ENCODE measurements around the gene FBXO45. TPM values are rescaled to one million over a fixed set of nuclear protein-coding genes. Genes with fewer than 3 reads are reported as not detected.

Gene FBXO45
- total RNA-seq, 1 experiment from 2014 or later = 23.2 TPM

DNA sequence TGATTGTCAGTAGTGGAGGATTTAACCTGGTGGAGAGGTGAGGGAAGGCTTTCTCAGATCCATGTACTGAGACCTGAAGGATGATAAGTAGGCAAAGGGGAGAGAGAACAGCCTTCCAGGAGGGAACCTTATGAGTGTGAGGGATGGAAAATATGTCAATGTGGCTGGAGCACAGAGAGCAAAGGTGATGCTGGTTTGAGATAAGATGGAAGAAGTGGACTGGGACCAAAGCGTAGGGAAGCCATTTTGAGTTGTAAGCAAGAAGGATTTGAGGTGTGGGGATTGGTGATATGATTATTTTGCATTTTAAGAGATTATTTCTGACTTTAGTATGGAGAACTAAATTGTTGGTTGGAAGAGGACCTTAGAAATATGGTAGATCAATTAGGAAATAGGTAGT lies 3.9 kb downstream of the FBXO45 start:
- ChIA-PET CTCF (interaction anchor here (1.3 kb wide), 1 partner anchor 37 kb away, joined by 3 read pairs; no protein-coding TSS in a partner anchor), RAD21 (ENCODE audit: low non-redundant PET in 1 of 2, low total read pairs in 2 of 2, uncharacterized antibody in 2 of 2, unreplicated experiment in 2 of 2) (no interaction called here), POLR2A (no interaction called here)
- TF ChIP-seq MAX (IDR thresholded peaks at IDR 0.05) (no peak), ELF1 (IDR thresholded peaks at IDR 0.05; ENCODE audit: borderline replicate concordance, low read depth) (no peak), REST (IDR thresholded peaks at IDR 0.05; ENCODE audit: low read depth) (no peak), FOSL1 (IDR thresholded peaks at IDR 0.05; ENCODE audit: low read depth) (no peak), EZH2phosphoT487 (IDR thresholded peaks at IDR 0.05; ENCODE audit: borderline replicate concordance) (no peak), CBX3 (IDR thresholded peaks at IDR 0.05; ENCODE audit: low read depth) (no peak), ZFX (IDR thresholded peaks at IDR 0.05) (no peak), ZNF274 (IDR thresholded peaks at IDR 0.05; ENCODE audit: low read depth, low read length) (no peak)
- Histone ChIP-seq H3K27me3 (ENCODE audit: insufficient read depth, low read length) (no peaks in the 10 kb centered on the region), H3K36me3 (ENCODE audit: control insufficient read depth in 1 of 2, insufficient read depth in 2 of 2, low read length in 2 of 2) (peaks cover 0 to 4% of the 10 kb centered on the region in 2 experiments; a peak in 1 of 4 replicates), H4K20me1 (ENCODE audit: insufficient read depth) (peaks cover 6% of the 10 kb centered on the region; the same call in 1 of the 2 replicates), H3K4me2 (ENCODE audit: low read length) (no peak overlapping the region), H3K9me2 (ENCODE audit: insufficient read depth) (no peaks in the 10 kb centered on the region), H2AFZ (ENCODE audit: low read depth, low read length, poor library complexity, severe bottlenecking) (no peak overlapping the region), H3K4me3 (replicated peaks in 1 of 2; ENCODE audit: low read depth in 1 of 2, low read length in 2 of 2) (no peak overlapping the region), H3K4me1 (ENCODE audit: control insufficient read depth in 1 of 2, insufficient read depth in 2 of 2, low read length in 2 of 2) (peaks cover 7 to 13% of the 10 kb centered on the region in 2 experiments), H3K9me3 (ENCODE audit: control insufficient read depth in 1 of 2, insufficient read depth in 1 of 2, low read depth in 1 of 2, low read length in 2 of 2) (no peaks in the 10 kb centered on the region), H3K27ac (ENCODE audit: low read depth, low read length) (no peak overlapping the region), H3K79me2 (ENCODE audit: insufficient read depth, low read length) (peaks cover 93% of the 10 kb centered on the region), H3K9ac (ENCODE audit: low read length) (no peak overlapping the region)
- intact Hi-C loops (cut with micrococcal nuclease) = no loop called here
- DNase-seq (ENCODE audit: low read depth, low spot score) (no peak), ATAC-seq (no peak)
- BruUV-seq (replicated peaks) = no TSS peak

All from HCT116 (cell line).